A673 (cell line): ENCODE results near the gene KDM1A. TPM values are rescaled to one million over a fixed set of nuclear protein-coding genes. Genes with fewer than 3 reads are reported as not detected.

Experiments
- BruUV-seq: library from RNA; stranded (reverse); fragments of 400-500 nt; replicated peaks from 2 replicates; lab custom pipeline; 2021; lab: Mats Ljungman, UMichigan
- CTCF ChIA-PET: fragments of 300-600 bp; sonication (Branson Sonifier 250); formaldehyde crosslinking; loops from one replicate; lab custom pipeline; 2022; ENCODE audit warnings: antibody characterized with exemption; lab: Charles Lee
- POLR2A ChIA-PET: fragments of 300-600 bp; sonication (Branson Sonifier 250); formaldehyde crosslinking; loops from one replicate; lab custom pipeline; 2022; ENCODE audit warnings: antibody characterized with exemption; ENCODE audit not compliant: low non-redundant PET; lab: Charles Lee
- DNase-seq: peaks from one replicate; pipeline ENCODE4 v3.0.0-alpha.2; 2015; ENCODE audit warnings: low spot score
- H3K27ac ChIP-seq: fragments of 200-600 bp; sonication (generic); 2 replicates; pipeline ENCODE4 v1.5.1; 2016; ENCODE audit warnings: mixed run types, low read depth, mild to moderate bottlenecking, mixed read lengths, antibody characterized with exemption, low read length; ENCODE audit not compliant: poor library complexity, severe bottlenecking
- H3K27me3 ChIP-seq: fragments of 200-600 bp; sonication (generic); replicated peaks from 2 replicates; pipeline ENCODE4 v1.6.1; 2017; ENCODE audit warnings: mixed run types, low read depth, mild to moderate bottlenecking, mixed read lengths, antibody characterized with exemption, low read length; ENCODE audit not compliant: insufficient read depth, poor library complexity
- H3K36me3 ChIP-seq: fragments of 200-600 bp; sonication (generic); 2 replicates; pipeline ENCODE4 v1.6.1; 2016; ENCODE audit warnings: mixed run types, mild to moderate bottlenecking, mixed read lengths, antibody characterized with exemption, low read length; ENCODE audit not compliant: insufficient read depth, poor library complexity, severe bottlenecking
- H3K4me1 ChIP-seq: fragments of 200-600 bp; sonication (generic); 2 replicates; pipeline ENCODE4 v1.6.1; 2017; ENCODE audit warnings: mixed run types, mild to moderate bottlenecking, mixed read lengths, antibody characterized with exemption, low read length; ENCODE audit not compliant: insufficient read depth, poor library complexity, severe bottlenecking
- H3K4me3 ChIP-seq: fragments of 200-600 bp; sonication (generic); 2 replicates; pipeline ENCODE4 v1.5.1; 2016; ENCODE audit warnings: low read depth, mixed run types, mild to moderate bottlenecking, mixed read lengths, low read length; ENCODE audit not compliant: poor library complexity, severe bottlenecking
- H3K9me3 ChIP-seq: fragments of 200-600 bp; sonication (generic); 2 replicates; pipeline ENCODE4 v1.6.1; 2016; ENCODE audit warnings: mixed run types, low read depth, mild to moderate bottlenecking, mixed read lengths, antibody characterized with exemption, low read length; ENCODE audit not compliant: poor library complexity, severe bottlenecking
- EZH2 ChIP-seq: fragments of 200-600 bp; sonication (generic); IDR thresholded peaks from 2 replicates; pipeline ENCODE4 v1.6.1; 2017; ENCODE audit warnings: borderline replicate concordance, low read depth, mild to moderate bottlenecking, mixed read lengths, antibody characterized with exemption, low read length; ENCODE audit not compliant: poor library complexity, severe bottlenecking
- intact Hi-C: fragments of 100-400 bp; cut with micrococcal nuclease; formaldehyde crosslinking; loops from one replicate; pipeline ENCODE4 v1.10.0; 2022; ENCODE audit not compliant: unreplicated experiment
- total RNA-seq: library from RNA; stranded (reverse); gene quantifications from 2 replicates; pipeline ENCODE4 v1.2.3, GENCODE V29; 2021
- TF ChIP-seq, protein P1 (sequence below): fragments of 300-800, 200-600 bp; sonication (generic); conservative IDR thresholded peaks from 2 replicates; pipeline ENCODE4 v1.5.1; 2017; ENCODE audit warnings: low read depth, mild to moderate bottlenecking, antibody characterized with exemption, low read length, moderate library complexity, mixed read lengths

The KDM1A gene
- total RNA-seq, 1 experiment from 2014 or later = 201 TPM

DNA sequence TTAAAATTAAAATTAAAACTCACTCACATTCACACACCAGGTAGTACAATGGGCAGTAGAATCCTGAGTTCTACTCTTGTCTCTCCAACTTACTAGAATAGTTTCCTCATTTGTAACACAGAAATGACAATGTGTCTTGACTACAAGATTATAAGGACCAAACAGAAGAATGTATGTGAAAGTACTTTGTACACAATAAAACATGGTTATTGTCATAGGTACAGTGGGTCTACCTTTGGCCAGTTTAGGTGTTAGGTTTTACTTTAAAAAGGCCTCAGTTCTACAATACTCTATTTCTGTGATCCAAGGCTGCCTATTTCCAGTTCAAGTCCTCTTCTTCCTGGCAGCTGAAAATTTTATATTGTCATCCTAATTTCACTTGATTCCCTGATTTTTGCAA is 99.1 kb downstream of the KDM1A start:
- BruUV-seq = no TSS peak
- Histone ChIP-seq H3K36me3 (no peaks in the 10 kb centered on the region), H3K27ac (no peak overlapping the region), H3K9me3 (no peaks in the 10 kb centered on the region), H3K4me3 (no peak overlapping the region), H3K27me3 (no peaks in the 10 kb centered on the region), H3K4me1 (peaks cover 33% of the 10 kb centered on the region)
- POLR2A ChIA-PET = no interaction called here
- DNase-seq = no peak
- no peak for TF ChIP-seq EZH2
- TF ChIP-seq, protein P1, sequence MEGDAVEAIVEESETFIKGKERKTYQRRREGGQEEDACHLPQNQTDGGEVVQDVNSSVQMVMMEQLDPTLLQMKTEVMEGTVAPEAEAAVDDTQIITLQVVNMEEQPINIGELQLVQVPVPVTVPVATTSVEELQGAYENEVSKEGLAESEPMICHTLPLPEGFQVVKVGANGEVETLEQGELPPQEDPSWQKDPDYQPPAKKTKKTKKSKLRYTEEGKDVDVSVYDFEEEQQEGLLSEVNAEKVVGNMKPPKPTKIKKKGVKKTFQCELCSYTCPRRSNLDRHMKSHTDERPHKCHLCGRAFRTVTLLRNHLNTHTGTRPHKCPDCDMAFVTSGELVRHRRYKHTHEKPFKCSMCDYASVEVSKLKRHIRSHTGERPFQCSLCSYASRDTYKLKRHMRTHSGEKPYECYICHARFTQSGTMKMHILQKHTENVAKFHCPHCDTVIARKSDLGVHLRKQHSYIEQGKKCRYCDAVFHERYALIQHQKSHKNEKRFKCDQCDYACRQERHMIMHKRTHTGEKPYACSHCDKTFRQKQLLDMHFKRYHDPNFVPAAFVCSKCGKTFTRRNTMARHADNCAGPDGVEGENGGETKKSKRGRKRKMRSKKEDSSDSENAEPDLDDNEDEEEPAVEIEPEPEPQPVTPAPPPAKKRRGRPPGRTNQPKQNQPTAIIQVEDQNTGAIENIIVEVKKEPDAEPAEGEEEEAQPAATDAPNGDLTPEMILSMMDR = no peak
- intact Hi-C loops = no loop called here
- CTCF ChIA-PET = no interaction called here

DNA sequence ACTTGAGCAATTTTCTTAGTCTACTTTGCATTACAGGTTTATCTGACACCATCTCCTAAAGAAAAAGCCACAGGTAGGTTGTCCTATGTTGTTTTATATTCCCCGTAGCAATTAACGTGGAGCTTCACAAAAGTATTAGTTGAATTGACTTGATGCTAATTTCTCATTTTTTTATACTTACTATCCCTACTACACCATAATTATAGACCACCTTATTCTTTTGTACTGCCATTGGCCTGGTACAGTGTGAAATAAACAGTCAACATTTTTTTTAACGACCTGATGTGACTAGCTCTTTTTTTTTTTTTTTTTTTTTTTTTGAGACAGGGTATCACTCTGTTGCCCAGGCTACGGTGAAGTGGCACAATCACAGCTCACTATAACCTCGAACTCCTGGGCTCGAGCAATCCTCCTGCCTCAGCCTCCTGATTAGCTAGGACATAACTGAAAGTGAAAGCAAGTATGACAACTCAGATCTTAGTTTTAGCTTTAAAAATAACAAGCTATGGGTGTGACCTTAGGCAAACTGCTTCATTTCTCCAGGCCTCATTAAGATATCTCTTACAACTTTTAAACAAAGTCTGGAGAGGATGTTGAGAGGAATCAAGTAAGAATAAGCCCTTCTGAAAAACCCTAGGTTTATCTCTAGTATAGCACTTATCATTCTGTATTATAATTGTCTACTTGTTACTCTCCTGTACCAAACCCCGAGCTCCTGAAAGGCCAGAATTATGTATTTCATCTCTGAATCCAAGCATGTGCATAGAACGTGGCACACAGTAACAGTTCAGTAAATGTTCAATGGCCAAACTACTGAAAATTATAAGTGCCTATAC is 99.9 kb downstream of the KDM1A start:
- Histone ChIP-seq H3K36me3 (no peaks in the 10 kb centered on the region), H3K4me1 (peaks cover 33% of the 10 kb centered on the region), H3K4me3 (no peak overlapping the region), H3K27ac (peak overlapping the region; percentile 24), H3K9me3 (no peaks in the 10 kb centered on the region), H3K27me3 (no peaks in the 10 kb centered on the region)
- ChIA-PET CTCF (no interaction called here), POLR2A (interaction anchor here (0.7 kb wide), 1 partner anchor 56 kb away, joined by 3 read pairs; no protein-coding TSS in a partner anchor)
- TF ChIP-seq EZH2 = no peak
- TF ChIP-seq, protein P1 = no peak
- BruUV-seq = no TSS peak
- DNase-seq = no peak
- intact Hi-C loops = no loop called here

DNA sequence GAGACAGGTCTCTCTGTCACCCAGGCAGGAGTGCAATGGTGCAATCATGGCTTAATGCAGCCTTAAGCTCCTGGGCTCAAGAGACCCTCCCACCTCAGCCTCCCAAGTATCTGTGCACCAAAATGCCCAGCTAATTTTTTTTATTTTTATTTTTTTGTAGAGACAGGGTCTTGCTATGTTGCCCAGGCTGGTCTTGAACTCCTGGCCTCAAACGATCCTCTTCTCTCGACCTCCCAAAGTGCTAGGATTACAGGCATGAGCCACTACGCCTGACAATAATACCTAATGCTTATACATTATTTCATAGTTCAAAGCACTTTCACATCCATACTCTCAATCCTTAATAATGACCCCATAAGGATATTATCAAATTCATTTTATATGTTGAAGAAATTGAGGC is 101.1 kb downstream of the KDM1A start:
- no TSS peak for BruUV-seq
- Histone ChIP-seq H3K27me3 (no peaks in the 10 kb centered on the region), H3K9me3 (no peaks in the 10 kb centered on the region), H3K4me3 (no peak overlapping the region), H3K4me1 (peaks cover 38% of the 10 kb centered on the region), H3K27ac (no peak overlapping the region), H3K36me3 (no peaks in the 10 kb centered on the region)
- POLR2A ChIA-PET = no interaction called here
- CTCF ChIA-PET = no interaction called here
- intact Hi-C loops = no loop called here
- no peak for TF ChIP-seq EZH2
- TF ChIP-seq, protein P1 = no peak
- no peak for DNase-seq
